GM12801 (cell line): Measurements from ENCODE around the gene SF3B3.

ENCODE experiments used
- TF ChIP-seq, protein P1 (sequence below): IDR thresholded peaks from one replicate; pipeline ENCODE4 v1.5.1; 2011; ENCODE audit warnings: control low read depth; ENCODE audit not compliant: insufficient read length; ENCODE audit errors: extremely low read depth

Gene SF3B3

DNA sequence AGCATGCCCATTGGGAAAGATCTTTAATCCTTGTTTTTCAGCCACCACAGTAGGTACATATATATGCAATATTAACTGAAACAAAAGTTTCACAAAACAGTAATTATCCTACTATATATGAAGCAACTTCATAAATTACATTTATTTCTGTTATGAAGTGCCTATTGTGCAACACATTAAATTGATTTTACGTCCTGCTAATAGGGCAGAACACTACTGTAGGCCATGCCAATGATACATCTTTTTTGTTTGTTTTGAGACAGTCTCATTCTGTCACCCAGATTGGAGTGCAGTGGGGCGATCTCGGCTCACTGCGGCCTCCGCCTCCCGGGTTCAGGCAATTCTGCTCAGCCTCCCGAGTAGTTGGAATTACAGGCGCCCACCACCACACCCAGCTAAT, 29.1 kb downstream of the SF3B3 start:
- TF ChIP-seq, protein P1, sequence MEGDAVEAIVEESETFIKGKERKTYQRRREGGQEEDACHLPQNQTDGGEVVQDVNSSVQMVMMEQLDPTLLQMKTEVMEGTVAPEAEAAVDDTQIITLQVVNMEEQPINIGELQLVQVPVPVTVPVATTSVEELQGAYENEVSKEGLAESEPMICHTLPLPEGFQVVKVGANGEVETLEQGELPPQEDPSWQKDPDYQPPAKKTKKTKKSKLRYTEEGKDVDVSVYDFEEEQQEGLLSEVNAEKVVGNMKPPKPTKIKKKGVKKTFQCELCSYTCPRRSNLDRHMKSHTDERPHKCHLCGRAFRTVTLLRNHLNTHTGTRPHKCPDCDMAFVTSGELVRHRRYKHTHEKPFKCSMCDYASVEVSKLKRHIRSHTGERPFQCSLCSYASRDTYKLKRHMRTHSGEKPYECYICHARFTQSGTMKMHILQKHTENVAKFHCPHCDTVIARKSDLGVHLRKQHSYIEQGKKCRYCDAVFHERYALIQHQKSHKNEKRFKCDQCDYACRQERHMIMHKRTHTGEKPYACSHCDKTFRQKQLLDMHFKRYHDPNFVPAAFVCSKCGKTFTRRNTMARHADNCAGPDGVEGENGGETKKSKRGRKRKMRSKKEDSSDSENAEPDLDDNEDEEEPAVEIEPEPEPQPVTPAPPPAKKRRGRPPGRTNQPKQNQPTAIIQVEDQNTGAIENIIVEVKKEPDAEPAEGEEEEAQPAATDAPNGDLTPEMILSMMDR = no peak

DNA sequence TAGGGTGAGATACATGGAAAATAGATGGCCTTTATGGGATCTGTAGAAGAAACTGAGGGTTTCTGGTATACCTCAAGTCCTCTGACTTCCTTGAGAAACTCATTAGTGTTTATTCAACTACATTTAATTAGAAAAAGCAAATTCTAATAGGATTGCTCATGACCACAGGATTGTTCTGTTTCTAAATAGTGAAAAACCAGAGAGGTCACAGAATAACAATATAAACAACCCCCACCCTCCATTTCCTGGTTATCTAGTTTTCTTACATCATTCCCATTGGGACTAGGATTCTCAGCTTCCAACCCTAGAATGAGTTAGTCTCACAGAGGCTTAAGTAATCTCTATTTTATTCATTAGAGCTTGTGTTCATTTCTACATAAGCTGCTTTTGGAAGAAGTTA, 30.0 kb downstream of the SF3B3 start:
- TF ChIP-seq, protein P1 = no peak

DNA sequence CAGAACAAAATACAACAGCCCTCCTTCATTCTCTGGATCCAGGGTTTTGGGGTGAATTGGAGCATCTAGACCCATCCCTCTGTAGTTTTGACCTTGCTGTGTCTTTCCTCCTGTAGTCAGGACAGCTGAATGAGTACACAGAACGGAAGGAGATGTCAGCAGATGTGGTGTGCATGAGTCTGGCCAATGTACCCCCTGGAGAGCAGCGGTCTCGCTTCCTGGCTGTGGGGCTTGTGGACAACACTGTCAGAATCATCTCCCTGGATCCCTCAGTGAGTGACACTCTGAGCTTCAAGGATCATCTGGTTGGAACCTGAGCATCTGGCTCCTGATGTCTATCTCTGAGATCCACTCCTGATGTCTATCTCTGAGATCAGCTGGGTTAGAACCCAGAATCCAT, 32.4 kb downstream of the SF3B3 start:
- TF ChIP-seq, protein P1 = no peak

DNA sequence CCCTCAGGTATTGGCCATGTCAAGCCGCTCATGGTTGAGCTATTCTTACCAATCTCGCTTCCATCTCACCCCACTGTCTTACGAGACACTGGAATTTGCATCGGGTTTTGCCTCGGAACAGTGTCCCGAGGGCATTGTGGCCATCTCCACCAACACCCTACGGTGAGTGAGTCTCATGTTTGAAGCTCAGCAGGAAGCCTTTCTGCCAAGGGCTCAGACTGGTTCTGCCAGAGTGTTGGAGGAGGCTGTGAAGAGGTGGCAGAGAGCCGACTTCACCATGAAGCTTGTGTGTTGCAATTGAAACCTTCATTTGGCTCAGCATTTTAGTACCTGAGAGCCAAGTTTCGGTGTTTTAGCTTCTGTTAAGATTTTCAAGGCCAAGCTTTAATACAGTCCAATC, 38.0 kb downstream of the SF3B3 start:
- TF ChIP-seq, protein P1 = no peak

DNA sequence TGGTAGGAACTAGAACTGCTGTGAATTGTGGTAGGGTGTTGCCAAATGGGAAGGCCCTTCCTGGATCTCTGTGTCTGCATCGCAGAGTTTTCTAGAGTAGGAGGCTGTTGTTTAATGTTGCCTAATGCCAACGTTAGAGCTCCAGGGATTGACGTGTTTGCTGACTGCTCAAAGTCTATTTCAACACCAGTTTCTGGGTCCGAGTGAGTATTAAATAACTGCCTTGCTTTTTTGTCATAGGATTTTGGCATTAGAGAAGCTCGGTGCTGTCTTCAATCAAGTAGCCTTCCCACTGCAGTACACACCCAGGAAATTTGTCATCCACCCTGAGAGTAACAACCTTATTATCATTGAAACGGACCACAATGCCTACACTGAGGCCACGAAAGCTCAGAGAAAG, 40.0 kb downstream of the SF3B3 start:
- TF ChIP-seq, protein P1 = no peak

DNA sequence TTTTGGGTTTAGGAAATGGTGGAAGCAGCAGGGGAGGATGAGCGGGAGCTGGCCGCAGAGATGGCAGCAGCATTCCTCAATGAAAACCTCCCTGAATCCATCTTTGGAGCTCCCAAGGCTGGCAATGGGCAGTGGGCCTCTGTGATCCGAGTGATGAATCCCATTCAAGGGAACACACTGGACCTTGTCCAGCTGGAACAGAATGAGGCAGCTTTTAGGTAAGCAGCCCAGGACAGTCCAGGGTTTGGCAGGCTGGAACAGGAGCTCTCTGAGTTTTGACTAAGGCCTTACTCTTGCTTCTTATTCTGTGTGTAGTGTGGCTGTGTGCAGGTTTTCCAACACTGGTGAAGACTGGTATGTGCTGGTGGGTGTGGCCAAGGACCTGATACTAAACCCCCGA, 41.4 kb downstream of the SF3B3 start:
- TF ChIP-seq, protein P1 = no peak

DNA sequence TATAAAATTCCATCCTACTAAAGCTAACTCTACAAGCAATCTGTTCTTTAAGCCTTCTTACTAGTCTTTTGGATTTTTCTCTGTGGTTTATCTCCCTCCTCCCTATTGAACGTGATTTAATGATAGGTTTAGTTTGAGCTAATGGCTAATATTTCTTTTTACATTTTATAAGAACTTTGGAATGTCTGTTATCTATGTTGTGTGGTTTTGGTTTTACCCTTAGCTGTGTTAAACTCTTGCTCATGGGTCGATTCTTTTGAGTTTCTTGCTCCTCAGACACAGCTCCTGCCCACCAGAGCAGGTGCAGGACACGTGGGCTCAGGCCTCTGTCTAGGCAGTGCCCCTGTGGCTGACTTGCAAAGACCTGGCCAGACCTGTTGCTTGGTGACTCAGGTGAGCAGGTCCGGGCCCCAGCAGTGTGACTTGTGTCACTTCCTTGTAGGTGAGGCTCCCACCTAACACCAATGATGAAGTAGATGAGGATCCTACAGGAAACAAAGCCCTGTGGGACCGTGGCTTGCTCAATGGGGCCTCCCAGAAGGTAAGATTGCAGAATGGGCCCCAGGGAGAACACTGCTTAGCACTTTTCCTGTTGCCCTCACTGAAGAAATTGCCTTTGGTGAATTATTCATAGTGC, 45.1 kb downstream of the SF3B3 start:
- TF ChIP-seq, protein P1 = no peak
